ENCODE data around the gene CFAP206. TPM values are rescaled to one million over a fixed set of nuclear protein-coding genes. Genes with fewer than 3 reads are reported as not detected.
A peak's percentile ranks its signal among the peaks of the same experiment; 100 is the strongest.

Gene CFAP206
- 0.28 TPM for total RNA-seq

GRCh38 chr6:87407901-87408720, at the start of gene CFAP206:
CFAP206 (plus strand) TSS chr6:87407972; CDS start chr6:87409840, 1,868 bp downstream.
- ATAC-seq, result peak; percentile 93

- no peak for ATAC-seq
Observed at GRCh38 chr6:87364602-87365252, 43.0 kb upstream of the CFAP206 start.

- no peak for ATAC-seq
Observed at GRCh38 chr6:87366072-87366827, 41.5 kb upstream of the CFAP206 start.

GRCh38 chr6:87366899-87367298, 40.9 kb upstream of the CFAP206 start:
- no peak for ATAC-seq

GRCh38 chr6:87373377-87373776, 34.4 kb upstream of the CFAP206 start:
- ATAC-seq, result no peak

- no peak for ATAC-seq
Observed at GRCh38 chr6:87375315-87375714, 32.5 kb upstream of the CFAP206 start.

GRCh38 chr6:87376643-87377042, 31.1 kb upstream of the CFAP206 start:
- ATAC-seq, result no peak

GRCh38 chr6:87378947-87379346, 28.8 kb upstream of the CFAP206 start:
- ATAC-seq, result no peak

GRCh38 chr6:87382861-87383260, 24.9 kb upstream of the CFAP206 start:
- no peak for ATAC-seq

GRCh38 chr6:87384038-87384437, 23.7 kb upstream of the CFAP206 start:
- ATAC-seq, result no peak

- ATAC-seq, result no peak
Observed at GRCh38 chr6:87384449-87384848, 23.3 kb upstream of the CFAP206 start.

- ATAC-seq, result peak; percentile 43
Observed at GRCh38 chr6:87391334-87391733, 16.4 kb upstream of the CFAP206 start.

- peak; percentile 90 for ATAC-seq
Observed at GRCh38 chr6:87393026-87393622, 14.6 kb upstream of the CFAP206 start.

GRCh38 chr6:87395431-87395830, 12.3 kb upstream of the CFAP206 start:
- no peak for ATAC-seq

- ATAC-seq, result no peak
Observed at GRCh38 chr6:87396595-87397392, 11.0 kb upstream of the CFAP206 start.

GRCh38 chr6:87397656-87398055, 10.1 kb upstream of the CFAP206 start:
- ATAC-seq, result no peak

- ATAC-seq, result no peak
Observed at GRCh38 chr6:87401832-87402231, 5.9 kb upstream of the CFAP206 start.

- peak; percentile 19 for ATAC-seq
Observed at GRCh38 chr6:87407561-87407900, 241 bp upstream of the CFAP206 start.

- ATAC-seq, result no peak
Observed at GRCh38 chr6:87408721-87409155, 966 bp downstream of the CFAP206 start.

GRCh38 chr6:87419266-87419665, 11.5 kb downstream of the CFAP206 start:
- no peak for ATAC-seq

- ATAC-seq, result no peak
Observed at GRCh38 chr6:87420360-87420759, 12.6 kb downstream of the CFAP206 start.

- ATAC-seq, result no peak
Observed at GRCh38 chr6:87421576-87421975, 13.8 kb downstream of the CFAP206 start.
